ENCODE data around the gene FRRS1L.

DNA sequence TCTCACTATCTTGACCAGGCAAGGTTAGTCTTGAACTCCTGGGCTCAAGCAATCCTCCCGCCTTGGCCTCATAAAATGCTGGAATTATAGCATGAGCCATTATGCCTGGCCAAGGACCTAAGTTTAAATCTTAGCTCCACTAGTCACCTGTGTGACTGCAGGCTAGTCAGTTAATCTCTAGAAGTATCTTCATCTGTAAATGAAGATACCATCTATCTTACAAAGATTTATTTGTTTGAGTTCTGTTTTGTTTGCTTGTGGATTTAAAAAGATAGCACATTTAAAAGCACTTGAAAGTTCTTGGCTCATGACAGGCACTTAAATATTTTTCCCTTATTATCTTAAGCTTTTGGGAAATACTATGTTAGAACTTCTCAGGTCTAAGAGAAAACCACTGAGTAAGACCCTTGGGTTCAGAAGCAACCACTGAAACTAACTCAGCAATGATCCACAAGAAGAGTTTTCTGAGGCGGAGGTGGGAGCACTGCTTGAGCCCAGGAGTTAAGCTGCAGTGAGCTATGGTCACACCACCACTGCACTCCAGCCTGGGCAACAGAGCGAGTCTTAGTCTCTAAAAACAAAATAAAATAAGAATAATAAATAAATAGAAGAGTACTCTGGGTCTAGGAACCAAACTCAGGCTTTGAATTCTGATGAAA, 66.4 kb downstream of the FRRS1L start:
- TF ChIP-seq, protein P1, sequence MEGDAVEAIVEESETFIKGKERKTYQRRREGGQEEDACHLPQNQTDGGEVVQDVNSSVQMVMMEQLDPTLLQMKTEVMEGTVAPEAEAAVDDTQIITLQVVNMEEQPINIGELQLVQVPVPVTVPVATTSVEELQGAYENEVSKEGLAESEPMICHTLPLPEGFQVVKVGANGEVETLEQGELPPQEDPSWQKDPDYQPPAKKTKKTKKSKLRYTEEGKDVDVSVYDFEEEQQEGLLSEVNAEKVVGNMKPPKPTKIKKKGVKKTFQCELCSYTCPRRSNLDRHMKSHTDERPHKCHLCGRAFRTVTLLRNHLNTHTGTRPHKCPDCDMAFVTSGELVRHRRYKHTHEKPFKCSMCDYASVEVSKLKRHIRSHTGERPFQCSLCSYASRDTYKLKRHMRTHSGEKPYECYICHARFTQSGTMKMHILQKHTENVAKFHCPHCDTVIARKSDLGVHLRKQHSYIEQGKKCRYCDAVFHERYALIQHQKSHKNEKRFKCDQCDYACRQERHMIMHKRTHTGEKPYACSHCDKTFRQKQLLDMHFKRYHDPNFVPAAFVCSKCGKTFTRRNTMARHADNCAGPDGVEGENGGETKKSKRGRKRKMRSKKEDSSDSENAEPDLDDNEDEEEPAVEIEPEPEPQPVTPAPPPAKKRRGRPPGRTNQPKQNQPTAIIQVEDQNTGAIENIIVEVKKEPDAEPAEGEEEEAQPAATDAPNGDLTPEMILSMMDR (IDR thresholded peaks at IDR 0.05), result no peak
- no peak for TF ChIP-seq EP300 (IDR thresholded peaks at IDR 0.05; ENCODE audit: low read depth)
